IPS DF 6.9 (cell line): ENCODE data around the gene CAMK1D.

Experiments used
- DNase-seq: peaks from one replicate; pipeline ENCODE4 v3.0.0-alpha.2; 2013; ENCODE audit warnings: low read depth, low spot score
- H3K27ac ChIP-seq: one replicate; pipeline ENCODE4 v1.5.1; 2013; ENCODE audit warnings: low read length, control low read depth
- H3K27me3 ChIP-seq: 2 replicates; pipeline ENCODE4 v1.6.1; 2013; ENCODE audit warnings: mild to moderate bottlenecking, low read length; ENCODE audit not compliant: control insufficient read depth, insufficient read depth
- H3K36me3 ChIP-seq: 2 replicates; pipeline ENCODE4 v1.6.1; 2013; ENCODE audit warnings: low read length; ENCODE audit not compliant: control insufficient read depth, insufficient read depth
- H3K4me1 ChIP-seq: 2 replicates; pipeline ENCODE4 v1.6.1; 2013; ENCODE audit warnings: low read length; ENCODE audit not compliant: control insufficient read depth, insufficient read depth
- H3K4me3 ChIP-seq: 2 replicates; pipeline ENCODE4 v1.5.1; 2013; ENCODE audit warnings: mild to moderate bottlenecking, low read length
- H3K9me3 ChIP-seq: 2 replicates; pipeline ENCODE4 v1.6.1; 2013; ENCODE audit warnings: low read length, inconsistent platforms; ENCODE audit not compliant: control insufficient read depth, insufficient read depth
- WGBS: extraction: QIAGEN DNeasy Blood & Tissue Kit; methylation state at CpG from one replicate; pipeline ENCODE4 v1.1.7; 2013; ENCODE audit warnings: mixed read lengths, missing lambda C conversion rate; ENCODE audit not compliant: insufficient read length, insufficient coverage; 5-methylcytosine and 5-hydroxymethylcytosine counted together

Gene CAMK1D

GRCh38 chr10:12749760-12750478 is 400.6 kb downstream of the CAMK1D start:
- Histone ChIP-seq H3K4me1 (no peaks in the 10 kb centered on the region), H3K27ac (no peak overlapping the region), H3K9me3 (no peaks in the 10 kb centered on the region), H3K4me3 (no peak overlapping the region), H3K27me3 (no peaks in the 10 kb centered on the region), H3K36me3 (no peaks in the 10 kb centered on the region)
- no peak for DNase-seq
- WGBS, result no CpG with 5 or more reads among the region's 14 CpGs

GRCh38 chr10:12750526-12751201 is 401.3 kb downstream of the CAMK1D start:
- H3K4me1 ChIP-seq, result no peaks in the 10 kb centered on the region
- H3K9me3 ChIP-seq, result no peaks in the 10 kb centered on the region
- H3K4me3 ChIP-seq, result no peak overlapping the region
- no peak overlapping the region for H3K27ac ChIP-seq
- DNase-seq, result no peak
- H3K27me3 ChIP-seq, result no peaks in the 10 kb centered on the region
- H3K36me3 ChIP-seq, result no peaks in the 10 kb centered on the region
- no CpG with 5 or more reads among the region's 11 CpGs for WGBS

- H3K36me3 ChIP-seq, result no peaks in the 10 kb centered on the region
- H3K9me3 ChIP-seq, result no peaks in the 10 kb centered on the region
- no peaks in the 10 kb centered on the region for H3K4me1 ChIP-seq
- H3K4me3 ChIP-seq, result no peak overlapping the region
- no peak overlapping the region for H3K27ac ChIP-seq
- no CpG with 5 or more reads among the region's 5 CpGs for WGBS
- no peak for DNase-seq
- H3K27me3 ChIP-seq, result no peaks in the 10 kb centered on the region
Measured at GRCh38 chr10:12755075-12755474, 405.7 kb downstream of the CAMK1D start.

- no peaks in the 10 kb centered on the region for H3K9me3 ChIP-seq
- no peak overlapping the region for H3K27ac ChIP-seq
- no peaks in the 10 kb centered on the region for H3K36me3 ChIP-seq
- WGBS, result no CpG with 5 or more reads among the region's 2 CpGs
- no peak overlapping the region for H3K4me3 ChIP-seq
- DNase-seq, result no peak
- no peaks in the 10 kb centered on the region for H3K4me1 ChIP-seq
- no peaks in the 10 kb centered on the region for H3K27me3 ChIP-seq
Measured at GRCh38 chr10:12757351-12757750, 408.0 kb downstream of the CAMK1D start.

GRCh38 chr10:12758271-12758670 is 408.9 kb downstream of the CAMK1D start:
- no peak for DNase-seq
- no CpG with 5 or more reads among the region's 2 CpGs for WGBS
- Histone ChIP-seq H3K27ac (no peak overlapping the region), H3K9me3 (no peaks in the 10 kb centered on the region), H3K4me3 (no peak overlapping the region), H3K36me3 (no peaks in the 10 kb centered on the region), H3K27me3 (no peaks in the 10 kb centered on the region), H3K4me1 (no peaks in the 10 kb centered on the region)

- peaks cover 8% of the 10 kb centered on the region; the same call in 1 of the 2 replicates for H3K4me1 ChIP-seq
- no peaks in the 10 kb centered on the region for H3K36me3 ChIP-seq
- no CpG with 5 or more reads among the region's 5 CpGs for WGBS
- no peak overlapping the region for H3K27ac ChIP-seq
- H3K4me3 ChIP-seq, result no peak overlapping the region
- no peak for DNase-seq
- H3K9me3 ChIP-seq, result no peaks in the 10 kb centered on the region
- H3K27me3 ChIP-seq, result no peaks in the 10 kb centered on the region
Measured at GRCh38 chr10:12766223-12766622, 416.9 kb downstream of the CAMK1D start.

- Histone ChIP-seq H3K4me3 (no peak overlapping the region), H3K4me1 (peaks cover 8% of the 10 kb centered on the region; the same call in 1 of the 2 replicates), H3K9me3 (no peaks in the 10 kb centered on the region), H3K27ac (no peak overlapping the region), H3K36me3 (no peaks in the 10 kb centered on the region), H3K27me3 (no peaks in the 10 kb centered on the region)
- DNase-seq, result no peak
- no CpG with 5 or more reads among the region's 16 CpGs for WGBS
Measured at GRCh38 chr10:12768156-12769100, 419.1 kb downstream of the CAMK1D start.

DNA sequence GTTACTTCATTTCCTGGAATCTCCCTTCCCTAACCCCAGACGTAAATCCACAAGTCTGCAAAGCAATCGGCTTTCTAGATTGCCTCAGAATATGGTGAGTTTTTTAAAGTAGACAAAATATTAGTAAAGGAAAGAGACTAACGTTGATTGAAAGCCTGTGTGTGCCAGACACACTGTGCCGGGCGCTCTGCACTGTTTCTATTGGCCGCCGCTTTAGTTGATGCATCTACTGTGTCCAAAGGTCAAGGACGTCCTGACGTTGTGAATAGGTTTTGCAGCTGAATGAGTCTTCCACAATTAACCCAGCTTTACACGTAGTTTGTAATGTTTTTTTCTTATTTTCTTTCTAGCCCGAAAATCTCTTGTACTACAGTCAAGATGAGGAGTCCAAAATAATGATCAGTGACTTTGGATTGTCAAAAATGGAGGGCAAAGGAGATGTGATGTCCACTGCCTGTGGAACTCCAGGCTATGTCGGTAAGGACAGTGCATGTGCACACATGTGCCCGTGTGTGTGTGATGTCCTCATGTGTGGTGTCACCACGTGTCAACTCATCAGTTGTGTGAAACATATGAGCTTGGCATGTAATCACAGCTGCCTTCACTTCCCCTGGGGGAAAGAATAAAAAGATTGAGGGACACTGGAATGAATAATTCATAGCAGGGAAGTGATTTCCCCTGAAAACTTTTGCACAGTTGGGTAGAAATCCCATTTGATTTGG is 420.1 kb downstream of the CAMK1D start:
- no peak overlapping the region for H3K27ac ChIP-seq
- H3K27me3 ChIP-seq, result no peaks in the 10 kb centered on the region
- H3K4me3 ChIP-seq, result no peak overlapping the region
- no peaks in the 10 kb centered on the region for H3K9me3 ChIP-seq
- WGBS, result no CpG with 5 or more reads among the region's 14 CpGs
- DNase-seq, result no peak
- H3K4me1 ChIP-seq, result peaks cover 8% of the 10 kb centered on the region; the same call in 1 of the 2 replicates
- H3K36me3 ChIP-seq, result no peaks in the 10 kb centered on the region

- H3K4me1 ChIP-seq, result peaks cover 4% of the 10 kb centered on the region; the same call in 1 of the 2 replicates
- H3K9me3 ChIP-seq, result no peaks in the 10 kb centered on the region
- no peaks in the 10 kb centered on the region for H3K27me3 ChIP-seq
- no peak overlapping the region for H3K27ac ChIP-seq
- no peaks in the 10 kb centered on the region for H3K36me3 ChIP-seq
- WGBS, result no CpG with 5 or more reads among the region's 19 CpGs
- no peak overlapping the region for H3K4me3 ChIP-seq
- DNase-seq, result no peak
Measured at GRCh38 chr10:12771981-12772760, 422.8 kb downstream of the CAMK1D start.
